ENCODE measurements around the gene ZNF423. TPM values are rescaled to one million over a fixed set of nuclear protein-coding genes. Genes with fewer than 3 reads are reported as not detected.

ZNF423 gene
- total RNA-seq, 3 donors from 2014 or later (not counting 1 experiment from before 2014, with no cell fraction given): not detected

DNA sequence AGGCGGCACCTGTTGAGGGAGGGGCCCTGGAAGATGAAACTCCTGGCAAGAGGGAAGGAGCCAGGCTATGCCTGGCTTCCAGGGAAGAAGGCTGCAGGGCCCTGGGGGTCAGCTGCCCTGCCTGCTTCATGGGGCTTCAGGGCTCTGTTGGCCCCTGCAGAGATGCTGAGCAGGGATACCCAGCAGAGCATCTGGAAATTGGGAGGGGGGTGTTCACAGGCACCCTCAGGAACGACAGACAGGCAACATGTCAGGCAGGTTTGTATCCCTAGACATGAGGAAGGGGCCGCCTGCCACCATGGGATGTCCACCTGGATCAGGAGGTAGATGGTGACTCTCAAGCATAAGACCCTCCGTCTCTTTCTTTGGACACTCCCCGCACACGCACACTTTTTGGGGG is 13.8 kb upstream of the ZNF423 start:
- ATAC-seq (no peak), DNase-seq (no peak)
- Histone ChIP-seq H3K4me3 (ENCODE audit: low read length) (no peak overlapping the region), H3K27me3 (ENCODE audit: control insufficient read depth, insufficient read depth, low read length) (no peaks in the 10 kb centered on the region), H3K4me1 (ENCODE audit: control insufficient read depth, insufficient read depth, low read length) (no peaks in the 10 kb centered on the region), H3K27ac (ENCODE audit: low read length) (no peak overlapping the region), H3K9me3 (ENCODE audit: control insufficient read depth, insufficient read depth, low read length) (no peaks in the 10 kb centered on the region), H3K36me3 (ENCODE audit: control insufficient read depth, insufficient read depth, low read length) (no peaks in the 10 kb centered on the region)
- intact Hi-C loops (cut with micrococcal nuclease): no loop called here
- TF ChIP-seq, protein P1, sequence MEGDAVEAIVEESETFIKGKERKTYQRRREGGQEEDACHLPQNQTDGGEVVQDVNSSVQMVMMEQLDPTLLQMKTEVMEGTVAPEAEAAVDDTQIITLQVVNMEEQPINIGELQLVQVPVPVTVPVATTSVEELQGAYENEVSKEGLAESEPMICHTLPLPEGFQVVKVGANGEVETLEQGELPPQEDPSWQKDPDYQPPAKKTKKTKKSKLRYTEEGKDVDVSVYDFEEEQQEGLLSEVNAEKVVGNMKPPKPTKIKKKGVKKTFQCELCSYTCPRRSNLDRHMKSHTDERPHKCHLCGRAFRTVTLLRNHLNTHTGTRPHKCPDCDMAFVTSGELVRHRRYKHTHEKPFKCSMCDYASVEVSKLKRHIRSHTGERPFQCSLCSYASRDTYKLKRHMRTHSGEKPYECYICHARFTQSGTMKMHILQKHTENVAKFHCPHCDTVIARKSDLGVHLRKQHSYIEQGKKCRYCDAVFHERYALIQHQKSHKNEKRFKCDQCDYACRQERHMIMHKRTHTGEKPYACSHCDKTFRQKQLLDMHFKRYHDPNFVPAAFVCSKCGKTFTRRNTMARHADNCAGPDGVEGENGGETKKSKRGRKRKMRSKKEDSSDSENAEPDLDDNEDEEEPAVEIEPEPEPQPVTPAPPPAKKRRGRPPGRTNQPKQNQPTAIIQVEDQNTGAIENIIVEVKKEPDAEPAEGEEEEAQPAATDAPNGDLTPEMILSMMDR (IDR thresholded peaks at IDR 0.05): no peak
- Mint-ChIP-seq H3K27ac (no peak overlapping the region), H3K36me3 (no peaks in the 10 kb centered on the region), H3K4me3 (no peak overlapping the region), H3K27me3 (ENCODE audit: low read depth in 2 of 2) (peaks cover 12 to 14% of the 10 kb centered on the region in 2 donors), H3K4me1 (no peaks in the 10 kb centered on the region), H3K9me3 (no peaks in the 10 kb centered on the region)
- 91% methylated on average over 6 of the region's 6 CpGs for WGBS (ENCODE audit: insufficient coverage)

DNA sequence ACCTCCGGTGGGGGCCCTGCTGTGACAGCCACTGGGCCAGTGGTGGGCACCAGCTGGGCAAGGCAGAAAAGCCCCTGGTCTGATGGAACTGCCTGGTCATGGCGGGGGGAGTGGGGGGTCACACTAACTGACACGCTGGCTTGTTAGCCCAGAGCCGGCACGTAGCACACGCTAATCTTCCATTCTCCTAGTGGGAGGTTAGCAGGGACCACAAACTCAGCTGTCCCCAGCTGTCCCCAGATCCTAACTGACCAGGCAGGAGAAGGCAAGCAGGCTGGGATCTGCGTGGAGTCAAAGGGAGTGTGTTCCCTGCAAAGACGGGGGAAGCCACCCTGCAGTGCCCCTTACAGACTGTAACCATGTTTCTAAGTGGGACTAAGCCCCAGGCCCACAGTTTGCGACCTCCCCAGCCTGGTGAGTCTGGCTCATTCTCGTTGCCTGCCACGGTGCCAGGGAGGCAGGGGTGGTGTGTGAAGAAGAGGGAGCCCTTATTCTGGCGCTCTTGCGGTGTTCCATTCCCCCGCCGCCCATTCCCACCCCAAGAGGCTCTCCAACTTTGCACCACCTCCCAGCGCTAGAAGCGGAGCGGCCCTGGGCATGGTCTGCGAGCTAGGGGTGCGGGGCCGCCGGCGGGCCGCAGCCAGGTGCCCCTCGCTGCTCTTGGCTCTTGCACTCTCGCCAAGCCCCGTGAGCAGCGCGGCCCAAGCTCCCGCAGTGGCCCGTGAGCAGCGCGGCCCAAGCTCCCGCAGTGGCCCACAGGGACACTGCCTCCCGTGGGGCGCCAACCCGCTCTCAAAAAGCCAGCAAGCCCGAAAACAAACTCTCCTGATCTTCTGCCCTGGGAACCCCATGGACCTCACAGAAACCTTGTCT is 12.1 kb upstream of the ZNF423 start:
- 89% methylated on average over 38 of the region's 38 CpGs for WGBS (ENCODE audit: insufficient coverage)
- H3K36me3 ChIP-seq (ENCODE audit: control insufficient read depth, insufficient read depth, low read length): no peaks in the 10 kb centered on the region

DNA sequence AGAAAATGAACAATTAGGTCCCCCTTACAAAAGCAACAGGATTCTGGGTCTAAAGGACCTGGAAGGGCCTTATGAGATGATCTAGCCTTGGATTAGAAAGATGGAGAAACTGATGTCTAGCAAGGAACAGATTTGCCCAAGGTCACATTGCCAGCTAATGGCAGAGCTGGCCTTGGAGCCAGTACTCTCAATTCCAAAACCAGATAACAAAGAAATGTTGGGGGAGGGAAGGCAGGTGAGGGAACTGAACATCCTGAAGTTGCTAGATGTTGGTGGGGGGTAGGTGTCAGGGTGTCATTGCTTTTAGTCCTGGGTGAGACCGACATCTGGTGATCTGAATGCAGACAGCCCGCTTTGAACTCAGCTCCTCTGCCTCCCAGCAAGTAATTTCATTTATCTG is 11.3 kb upstream of the ZNF423 start:
- TF ChIP-seq, protein P1 (IDR thresholded peaks at IDR 0.05): no peak
- H3K36me3 ChIP-seq (ENCODE audit: control insufficient read depth, insufficient read depth, low read length): no peaks in the 10 kb centered on the region
- H3K27me3 Mint-ChIP-seq (ENCODE audit: low read depth in 2 of 2): peaks cover 6 to 8% of the 10 kb centered on the region in 2 donors
- no peaks in the 10 kb centered on the region for H3K9me3 ChIP-seq (ENCODE audit: control insufficient read depth, insufficient read depth, low read length)
- H3K4me1 ChIP-seq (ENCODE audit: control insufficient read depth, insufficient read depth, low read length): no peaks in the 10 kb centered on the region
- WGBS (ENCODE audit: insufficient coverage): 100% methylated on average over 1 of the region's 2 CpGs
- H3K4me3 Mint-ChIP-seq: no peak overlapping the region
- ATAC-seq (no peak), DNase-seq (no peak)
- no peaks in the 10 kb centered on the region for H3K27me3 ChIP-seq (ENCODE audit: control insufficient read depth, insufficient read depth, low read length)
- H3K4me3 ChIP-seq (ENCODE audit: low read length): no peak overlapping the region
- no peaks in the 10 kb centered on the region for H3K9me3 Mint-ChIP-seq
- H3K36me3 Mint-ChIP-seq: no peaks in the 10 kb centered on the region
- intact Hi-C loops (cut with micrococcal nuclease): no loop called here
- no peak overlapping the region for H3K27ac Mint-ChIP-seq
- H3K4me1 Mint-ChIP-seq: no peaks in the 10 kb centered on the region
- H3K27ac ChIP-seq (ENCODE audit: low read length): no peak overlapping the region

More for the DNA sequence above, 12.1 kb upstream of the ZNF423 start:
- Mint-ChIP-seq H3K4me1 (no peaks in the 10 kb centered on the region), H3K9me3 (no peaks in the 10 kb centered on the region), H3K4me3 (no peak overlapping the region), H3K36me3 (no peaks in the 10 kb centered on the region), H3K27ac (no peak overlapping the region), H3K27me3 (ENCODE audit: low read depth in 2 of 2) (peaks cover 6 to 9% of the 10 kb centered on the region in 2 donors)
- intact Hi-C loops (cut with micrococcal nuclease): no loop called here
- Histone ChIP-seq H3K4me3 (ENCODE audit: low read length) (no peak overlapping the region), H3K4me1 (ENCODE audit: control insufficient read depth, insufficient read depth, low read length) (no peaks in the 10 kb centered on the region), H3K27me3 (ENCODE audit: control insufficient read depth, insufficient read depth, low read length) (no peaks in the 10 kb centered on the region), H3K9me3 (ENCODE audit: control insufficient read depth, insufficient read depth, low read length) (no peaks in the 10 kb centered on the region), H3K27ac (ENCODE audit: low read length) (no peak overlapping the region)
- DNase-seq: no peak
- ATAC-seq: no peak
- TF ChIP-seq, protein P1 (IDR thresholded peaks at IDR 0.05): no peak
